ENCODE results near the gene TREM2.

Gene TREM2

GRCh38 chr6:41182069-41183034 is 19.4 kb upstream of the TREM2 start:
- no peak for DNase-seq

- DNase-seq = no peak
Observed at GRCh38 chr6:41181566-41181965, 18.6 kb upstream of the TREM2 start.

- DNase-seq = no peak
Observed at GRCh38 chr6:41179163-41179562, 16.2 kb upstream of the TREM2 start.

GRCh38 chr6:41177695-41178094 is 14.8 kb upstream of the TREM2 start:
- DNase-seq = no peak

GRCh38 chr6:41177287-41177686 is 14.4 kb upstream of the TREM2 start:
- no peak for DNase-seq

- DNase-seq = no peak
Observed at GRCh38 chr6:41176189-41176588, 13.3 kb upstream of the TREM2 start.

- no peak for DNase-seq
Observed at GRCh38 chr6:41175084-41175483, 12.2 kb upstream of the TREM2 start.

GRCh38 chr6:41174610-41175009 is 11.7 kb upstream of the TREM2 start:
- no peak for DNase-seq

GRCh38 chr6:41171908-41172307 is 9.0 kb upstream of the TREM2 start:
- DNase-seq = no peak

- no peak for DNase-seq
Observed at GRCh38 chr6:41170547-41171160, 7.7 kb upstream of the TREM2 start.

- no peak for DNase-seq
Observed at GRCh38 chr6:41167173-41167963, 4.5 kb upstream of the TREM2 start.

- no peak for DNase-seq
Observed at GRCh38 chr6:41164551-41165120, 1.7 kb upstream of the TREM2 start.

- no peak for DNase-seq
Observed at GRCh38 chr6:41163419-41163717, 452 bp upstream of the TREM2 start.

- DNase-seq = no peak
Observed at GRCh38 chr6:41161851-41162552, 914 bp downstream of the TREM2 start.

- no peak for DNase-seq
Observed at GRCh38 chr6:41161380-41161779, 1.5 kb downstream of the TREM2 start.

GRCh38 chr6:41160933-41161332 is 2.0 kb downstream of the TREM2 start:
- no peak for DNase-seq

- DNase-seq = no peak
Observed at GRCh38 chr6:41159415-41160082, 3.4 kb downstream of the TREM2 start.

GRCh38 chr6:41157323-41157722 is 5.6 kb downstream of the TREM2 start:
- no peak for DNase-seq

- no peak for DNase-seq
Observed at GRCh38 chr6:41156771-41157170, 6.1 kb downstream of the TREM2 start.

GRCh38 chr6:41156001-41156400 is 6.9 kb downstream of the TREM2 start:
- no peak for DNase-seq

- DNase-seq = no peak
Observed at GRCh38 chr6:41155132-41155805, 7.6 kb downstream of the TREM2 start.

Data from NCI-H1048 (cell line).